GM12878 (cell line): ENCODE measurements around the gene BRINP2. TPM values are rescaled to one million over a fixed set of nuclear protein-coding genes. Genes with fewer than 3 reads are reported as not detected.

Experiments used
- BACH1 ChIP-seq: fragments of 450-650 bp; IDR thresholded peaks from 2 replicates; pipeline ENCODE4 v1.6.1; 2017; ENCODE audit warnings: mild to moderate bottlenecking, borderline replicate concordance
- CHD1 ChIP-seq: IDR thresholded peaks from 2 replicates; pipeline ENCODE4 v1.6.1; 2012; ENCODE audit warnings: low read depth, low read length, improper control_type of control experiment
- E4F1 ChIP-seq: fragments of 450-650 bp; IDR thresholded peaks from 2 replicates; pipeline ENCODE4 v1.6.1; 2018; ENCODE audit warnings: borderline replicate concordance, mild to moderate bottlenecking; ENCODE audit not compliant: partially characterized antibody
- MTA2 ChIP-seq: fragments of 450-650 bp; IDR thresholded peaks from 2 replicates; pipeline ENCODE4 v1.6.1; 2016; ENCODE audit warnings: low read depth, mild to moderate bottlenecking, moderate library complexity
- NFIC ChIP-seq: IDR thresholded peaks from 2 replicates; pipeline ENCODE4 v1.6.1; 2012; ENCODE audit warnings: low read depth, mild to moderate bottlenecking, inconsistent platforms, low read length, moderate library complexity
- NKRF ChIP-seq: fragments of 450-650 bp; conservative IDR thresholded peaks from 2 replicates; pipeline ENCODE4 v1.6.1; 2017; ENCODE audit warnings: mild to moderate bottlenecking, moderate library complexity
- PAX8 ChIP-seq: fragments of 450-650 bp; IDR thresholded peaks from 2 replicates; pipeline ENCODE4 v1.6.1; 2017; ENCODE audit warnings: mild to moderate bottlenecking, moderate library complexity
- POLR2A ChIP-seq: IDR thresholded peaks from 2 replicates; pipeline ENCODE4 v1.6.1; 2011; ENCODE audit warnings: low read depth, mild to moderate bottlenecking, low read length
- PRDM15 ChIP-seq: fragments of 450-650 bp; formaldehyde crosslinking; IDR thresholded peaks from 2 replicates; pipeline ENCODE4 v1.4.0; 2020; ENCODE audit warnings: mild to moderate bottlenecking, moderate library complexity
- TBL1XR1 ChIP-seq: IDR thresholded peaks from 2 replicates; pipeline ENCODE4 v1.6.1; 2012; ENCODE audit warnings: low read depth, low read length, improper control_type of control experiment
- polyA plus RNA-seq, 11 experiments: library from polyadenylated mRNA; depleted of rRNA in 4 of 11; unstranded in 6 of 11; stranded (reverse) in 5 of 11; fragments of >200 nt; fragmentation: Nextera tagmentation in 4 of 11; fragmentation: Illumina TruSeq in 1 of 11; extraction: Ambion mirVana in 4 of 11; extraction: Trizol in 1 of 11; gene quantifications; 1 replicate in 1 of 11; 2 replicates in 10 of 11; pipeline versions ENCODE4 v1.2.1 to v1.2.3, GENCODE V29; 2011 to 2016; ENCODE audit warnings: inconsistent platforms in 2 of 11, missing spikeins in 2 of 11, low read depth in 1 of 11
- total RNA-seq, 4 experiments: library from RNA; depleted of rRNA in 3 of 4; stranded (reverse); fragments of >200 nt in 3 of 4; fragmentation: Illumina TruSeq in 1 of 4; extraction: Trizol in 1 of 4; gene quantifications; 2 replicates each; pipeline versions ENCODE4 v1.2.1 to v1.2.3, GENCODE V29; 2013 to 2021

Gene BRINP2
- total and polyA plus RNA-seq, 10 of the 15 experiments (the other 5 are each of a cell fraction or from before 2014, with no cell fraction given): 0.03 TPM; not detected in 9

GRCh38 chr1:177238967-177239366 lies 68.2 kb downstream of the BRINP2 start (continued):
- TF ChIP-seq PAX8 (no peak), PRDM15 (CRISPR knock-in tag) (no peak), POLR2A (no peak), NKRF (no peak), BACH1 (no peak), CHD1 (no peak), NFIC (no peak), MTA2 (no peak), E4F1 (no peak), TBL1XR1 (no peak)
